Measurements from ENCODE around the gene FTO. TPM values are rescaled to one million over a fixed set of nuclear protein-coding genes. Genes with fewer than 3 reads are reported as not detected.

The FTO gene
- total RNA-seq, 1 experiment from 2014 or later = 57.4 TPM

GRCh38 chr16:53781023-53781605, 77.2 kb downstream of the FTO start (continued):
- TF ChIP-seq, protein P1, sequence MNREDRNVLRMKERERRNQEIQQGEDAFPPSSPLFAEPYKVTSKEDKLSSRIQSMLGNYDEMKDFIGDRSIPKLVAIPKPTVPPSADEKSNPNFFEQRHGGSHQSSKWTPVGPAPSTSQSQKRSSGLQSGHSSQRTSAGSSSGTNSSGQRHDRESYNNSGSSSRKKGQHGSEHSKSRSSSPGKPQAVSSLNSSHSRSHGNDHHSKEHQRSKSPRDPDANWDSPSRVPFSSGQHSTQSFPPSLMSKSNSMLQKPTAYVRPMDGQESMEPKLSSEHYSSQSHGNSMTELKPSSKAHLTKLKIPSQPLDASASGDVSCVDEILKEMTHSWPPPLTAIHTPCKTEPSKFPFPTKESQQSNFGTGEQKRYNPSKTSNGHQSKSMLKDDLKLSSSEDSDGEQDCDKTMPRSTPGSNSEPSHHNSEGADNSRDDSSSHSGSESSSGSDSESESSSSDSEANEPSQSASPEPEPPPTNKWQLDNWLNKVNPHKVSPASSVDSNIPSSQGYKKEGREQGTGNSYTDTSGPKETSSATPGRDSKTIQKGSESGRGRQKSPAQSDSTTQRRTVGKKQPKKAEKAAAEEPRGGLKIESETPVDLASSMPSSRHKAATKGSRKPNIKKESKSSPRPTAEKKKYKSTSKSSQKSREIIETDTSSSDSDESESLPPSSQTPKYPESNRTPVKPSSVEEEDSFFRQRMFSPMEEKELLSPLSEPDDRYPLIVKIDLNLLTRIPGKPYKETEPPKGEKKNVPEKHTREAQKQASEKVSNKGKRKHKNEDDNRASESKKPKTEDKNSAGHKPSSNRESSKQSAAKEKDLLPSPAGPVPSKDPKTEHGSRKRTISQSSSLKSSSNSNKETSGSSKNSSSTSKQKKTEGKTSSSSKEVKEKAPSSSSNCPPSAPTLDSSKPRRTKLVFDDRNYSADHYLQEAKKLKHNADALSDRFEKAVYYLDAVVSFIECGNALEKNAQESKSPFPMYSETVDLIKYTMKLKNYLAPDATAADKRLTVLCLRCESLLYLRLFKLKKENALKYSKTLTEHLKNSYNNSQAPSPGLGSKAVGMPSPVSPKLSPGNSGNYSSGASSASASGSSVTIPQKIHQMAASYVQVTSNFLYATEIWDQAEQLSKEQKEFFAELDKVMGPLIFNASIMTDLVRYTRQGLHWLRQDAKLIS (CRISPR knock-in tag; IDR thresholded peaks at IDR 0.05; ENCODE audit: borderline replicate concordance) = no peak
- TF ChIP-seq ETV6 (CRISPR knock-in tag; IDR thresholded peaks at IDR 0.05) (no peak), KAT7 (CRISPR knock-in tag; IDR thresholded peaks at IDR 0.05; ENCODE audit: borderline replicate concordance) (no peak)

DNA sequence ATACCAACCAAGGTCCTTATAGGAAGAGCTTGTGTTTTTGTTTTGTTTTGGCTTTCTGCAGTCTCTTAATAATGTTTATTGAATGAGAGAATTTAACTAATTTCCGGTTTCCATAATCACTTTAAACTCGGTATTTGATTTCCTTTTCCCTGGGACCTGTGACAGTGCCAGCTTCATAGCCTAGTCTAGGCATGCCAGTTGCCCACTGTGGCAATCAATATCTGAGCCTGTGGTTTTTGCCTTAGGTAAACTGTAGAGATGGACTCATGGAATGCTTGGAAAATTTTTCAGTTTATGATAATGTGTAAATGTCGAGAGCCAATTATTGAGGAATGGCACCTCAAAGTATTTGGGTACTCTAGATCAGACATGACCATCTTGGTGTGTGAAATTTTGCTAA, 78.2 kb downstream of the FTO start:
- H3K4me3 Mint-ChIP-seq = no peak overlapping the region
- ChIA-PET POLR2A (no interaction called here), CTCF (no interaction called here)
- H3K36me3 Mint-ChIP-seq = no peaks in the 10 kb centered on the region
- H3K27ac Mint-ChIP-seq = no peak overlapping the region
- TF ChIP-seq HMGA2 (CRISPR knock-in tag; IDR thresholded peaks at IDR 0.05) (no peak), CBFB (CRISPR knock-in tag; IDR thresholded peaks at IDR 0.05; ENCODE audit: low read depth) (no peak), CREM (CRISPR knock-in tag; IDR thresholded peaks at IDR 0.05) (no peak), SOX15 (CRISPR knock-in tag; IDR thresholded peaks at IDR 0.05) (no peak), TP53 (CRISPR knock-in tag; IDR thresholded peaks at IDR 0.05) (no peak), USF2 (CRISPR knock-in tag; IDR thresholded peaks at IDR 0.05) (no peak), IRF2 (CRISPR knock-in tag; IDR thresholded peaks at IDR 0.05; ENCODE audit: borderline replicate concordance, low read depth) (no peak), KAT7 (CRISPR knock-in tag; IDR thresholded peaks at IDR 0.05; ENCODE audit: borderline replicate concordance) (no peak), GTF2I (CRISPR knock-in tag; conservative IDR thresholded peaks at IDR 0.05) (no peak), TEAD1 (CRISPR knock-in tag; IDR thresholded peaks at IDR 0.05) (no peak), FOXJ3 (CRISPR knock-in tag; IDR thresholded peaks at IDR 0.05; ENCODE audit: borderline replicate concordance) (no peak)
- TF ChIP-seq, protein P2, sequence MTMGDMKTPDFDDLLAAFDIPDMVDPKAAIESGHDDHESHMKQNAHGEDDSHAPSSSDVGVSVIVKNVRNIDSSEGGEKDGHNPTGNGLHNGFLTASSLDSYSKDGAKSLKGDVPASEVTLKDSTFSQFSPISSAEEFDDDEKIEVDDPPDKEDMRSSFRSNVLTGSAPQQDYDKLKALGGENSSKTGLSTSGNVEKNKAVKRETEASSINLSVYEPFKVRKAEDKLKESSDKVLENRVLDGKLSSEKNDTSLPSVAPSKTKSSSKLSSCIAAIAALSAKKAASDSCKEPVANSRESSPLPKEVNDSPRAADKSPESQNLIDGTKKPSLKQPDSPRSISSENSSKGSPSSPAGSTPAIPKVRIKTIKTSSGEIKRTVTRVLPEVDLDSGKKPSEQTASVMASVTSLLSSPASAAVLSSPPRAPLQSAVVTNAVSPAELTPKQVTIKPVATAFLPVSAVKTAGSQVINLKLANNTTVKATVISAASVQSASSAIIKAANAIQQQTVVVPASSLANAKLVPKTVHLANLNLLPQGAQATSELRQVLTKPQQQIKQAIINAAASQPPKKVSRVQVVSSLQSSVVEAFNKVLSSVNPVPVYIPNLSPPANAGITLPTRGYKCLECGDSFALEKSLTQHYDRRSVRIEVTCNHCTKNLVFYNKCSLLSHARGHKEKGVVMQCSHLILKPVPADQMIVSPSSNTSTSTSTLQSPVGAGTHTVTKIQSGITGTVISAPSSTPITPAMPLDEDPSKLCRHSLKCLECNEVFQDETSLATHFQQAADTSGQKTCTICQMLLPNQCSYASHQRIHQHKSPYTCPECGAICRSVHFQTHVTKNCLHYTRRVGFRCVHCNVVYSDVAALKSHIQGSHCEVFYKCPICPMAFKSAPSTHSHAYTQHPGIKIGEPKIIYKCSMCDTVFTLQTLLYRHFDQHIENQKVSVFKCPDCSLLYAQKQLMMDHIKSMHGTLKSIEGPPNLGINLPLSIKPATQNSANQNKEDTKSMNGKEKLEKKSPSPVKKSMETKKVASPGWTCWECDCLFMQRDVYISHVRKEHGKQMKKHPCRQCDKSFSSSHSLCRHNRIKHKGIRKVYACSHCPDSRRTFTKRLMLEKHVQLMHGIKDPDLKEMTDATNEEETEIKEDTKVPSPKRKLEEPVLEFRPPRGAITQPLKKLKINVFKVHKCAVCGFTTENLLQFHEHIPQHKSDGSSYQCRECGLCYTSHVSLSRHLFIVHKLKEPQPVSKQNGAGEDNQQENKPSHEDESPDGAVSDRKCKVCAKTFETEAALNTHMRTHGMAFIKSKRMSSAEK (CRISPR knock-in tag; IDR thresholded peaks at IDR 0.05; ENCODE audit: borderline replicate concordance) = no peak
- DNase-seq (ENCODE audit: low spot score) (no peak), ATAC-seq (no peak)
- H3K9me3 Mint-ChIP-seq = no peaks in the 10 kb centered on the region
- H3K4me1 Mint-ChIP-seq = peaks cover 22% of the 10 kb centered on the region
- H3K27me3 Mint-ChIP-seq (ENCODE audit: low read depth) = no peaks in the 10 kb centered on the region

- Mint-ChIP-seq H3K4me1 (peaks cover 10% of the 10 kb centered on the region), H3K9me3 (no peaks in the 10 kb centered on the region), H3K27ac (no peak overlapping the region), H3K27me3 (ENCODE audit: low read depth) (no peaks in the 10 kb centered on the region), H3K36me3 (no peaks in the 10 kb centered on the region), H3K4me3 (no peak overlapping the region)
- ChIA-PET CTCF (interaction anchor here (1.0 kb wide), 1 partner anchor 8 kb away, joined by 3 read pairs; no protein-coding TSS in a partner anchor), POLR2A (no interaction called here)
- ATAC-seq = no peak
- TF ChIP-seq TP53 (CRISPR knock-in tag; IDR thresholded peaks at IDR 0.05) (no peak), NFE2L1 (CRISPR knock-in tag; IDR thresholded peaks at IDR 0.05) (no peak), ATF3 (CRISPR knock-in tag; conservative IDR thresholded peaks at IDR 0.05) (no peak)
- TF ChIP-seq, protein P3, sequence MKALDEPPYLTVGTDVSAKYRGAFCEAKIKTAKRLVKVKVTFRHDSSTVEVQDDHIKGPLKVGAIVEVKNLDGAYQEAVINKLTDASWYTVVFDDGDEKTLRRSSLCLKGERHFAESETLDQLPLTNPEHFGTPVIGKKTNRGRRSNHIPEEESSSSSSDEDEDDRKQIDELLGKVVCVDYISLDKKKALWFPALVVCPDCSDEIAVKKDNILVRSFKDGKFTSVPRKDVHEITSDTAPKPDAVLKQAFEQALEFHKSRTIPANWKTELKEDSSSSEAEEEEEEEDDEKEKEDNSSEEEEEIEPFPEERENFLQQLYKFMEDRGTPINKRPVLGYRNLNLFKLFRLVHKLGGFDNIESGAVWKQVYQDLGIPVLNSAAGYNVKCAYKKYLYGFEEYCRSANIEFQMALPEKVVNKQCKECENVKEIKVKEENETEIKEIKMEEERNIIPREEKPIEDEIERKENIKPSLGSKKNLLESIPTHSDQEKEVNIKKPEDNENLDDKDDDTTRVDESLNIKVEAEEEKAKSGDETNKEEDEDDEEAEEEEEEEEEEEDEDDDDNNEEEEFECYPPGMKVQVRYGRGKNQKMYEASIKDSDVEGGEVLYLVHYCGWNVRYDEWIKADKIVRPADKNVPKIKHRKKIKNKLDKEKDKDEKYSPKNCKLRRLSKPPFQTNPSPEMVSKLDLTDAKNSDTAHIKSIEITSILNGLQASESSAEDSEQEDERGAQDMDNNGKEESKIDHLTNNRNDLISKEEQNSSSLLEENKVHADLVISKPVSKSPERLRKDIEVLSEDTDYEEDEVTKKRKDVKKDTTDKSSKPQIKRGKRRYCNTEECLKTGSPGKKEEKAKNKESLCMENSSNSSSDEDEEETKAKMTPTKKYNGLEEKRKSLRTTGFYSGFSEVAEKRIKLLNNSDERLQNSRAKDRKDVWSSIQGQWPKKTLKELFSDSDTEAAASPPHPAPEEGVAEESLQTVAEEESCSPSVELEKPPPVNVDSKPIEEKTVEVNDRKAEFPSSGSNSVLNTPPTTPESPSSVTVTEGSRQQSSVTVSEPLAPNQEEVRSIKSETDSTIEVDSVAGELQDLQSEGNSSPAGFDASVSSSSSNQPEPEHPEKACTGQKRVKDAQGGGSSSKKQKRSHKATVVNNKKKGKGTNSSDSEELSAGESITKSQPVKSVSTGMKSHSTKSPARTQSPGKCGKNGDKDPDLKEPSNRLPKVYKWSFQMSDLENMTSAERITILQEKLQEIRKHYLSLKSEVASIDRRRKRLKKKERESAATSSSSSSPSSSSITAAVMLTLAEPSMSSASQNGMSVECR (CRISPR knock-in tag; IDR thresholded peaks at IDR 0.05; ENCODE audit: borderline replicate concordance) = no peak
- DNase-seq (ENCODE audit: low spot score) = no peak
Measured at GRCh38 chr16:53784291-53784690, 80.3 kb downstream of the FTO start.
